HEK293 (cell line): ENCODE results near the gene PNLIPRP1.

Source experiments
- CTCF ChIA-PET: fragments of 350-600 bp; formaldehyde crosslinking; extraction: SDS; loops from one replicate; lab custom pipeline; 2021; ENCODE audit warnings: antibody characterized with exemption; lab: Yijun Ruan, JAX
- POLR2A ChIA-PET: fragments of 300-600 bp; formaldehyde crosslinking; extraction: SDS; loops from one replicate; lab custom pipeline; 2020; ENCODE audit warnings: antibody characterized with exemption, inconsistent platforms; lab: Yijun Ruan, JAX
- H3K27ac ChIP-seq: fragments of 200-500 bp; sonication (Bioruptor generic); 2 replicates; pipeline ENCODE4 v1.5.1; 2014; ENCODE audit warnings: low read depth, low read length, control low read depth, inconsistent platforms; ENCODE audit errors: extremely low read depth
- H3K36me3 ChIP-seq, 2 experiments: fragments of 200-500 bp in 1 of 2; sonication (Bioruptor generic) in 1 of 2; 1 replicate in 1 of 2; 2 replicates in 1 of 2; pipeline ENCODE4 v1.5.1; 2014 to 2017; ENCODE audit warnings: inconsistent platforms in 2 of 2, low read length in 2 of 2; ENCODE audit not compliant: control insufficient read depth in 2 of 2, insufficient read depth in 1 of 2
- H3K4me1 ChIP-seq: fragments of 200-500 bp; sonication (Bioruptor generic); 2 replicates; pipeline ENCODE4 v1.5.1; 2014; ENCODE audit warnings: mild to moderate bottlenecking, low read length, inconsistent platforms; ENCODE audit not compliant: control insufficient read depth, insufficient read depth
- H3K4me3 ChIP-seq: 2 replicates; pipeline ENCODE4 v1.5.1; 2011; ENCODE audit warnings: low read depth, mild to moderate bottlenecking, control low read depth, low read length, moderate library complexity
- H3K9me3 ChIP-seq: fragments of 200-500 bp; sonication (Bioruptor generic); 2 replicates; pipeline ENCODE4 v1.5.1; 2014; ENCODE audit warnings: low read depth, low read length, inconsistent platforms; ENCODE audit not compliant: control insufficient read depth, insufficient read depth
- GLIS2 ChIP-seq: fragments of 450-650 bp; formaldehyde crosslinking; IDR thresholded peaks from 2 replicates; pipeline ENCODE4 v1.5.1; 2016; ENCODE audit warnings: missing biosample characterization, missing genetic modification characterization
- KLF9 ChIP-seq: fragments of 450-650 bp; formaldehyde crosslinking; IDR thresholded peaks from 2 replicates; pipeline ENCODE4 v1.5.1; 2016; ENCODE audit warnings: missing biosample characterization, missing genetic modification characterization, low read depth
- OSR2 ChIP-seq: fragments of 450-650 bp; formaldehyde crosslinking; IDR thresholded peaks from 2 replicates; pipeline ENCODE4 v1.5.1; 2016; ENCODE audit warnings: missing biosample characterization, missing genetic modification characterization
- PRDM1 ChIP-seq: fragments of 450-650 bp; formaldehyde crosslinking; IDR thresholded peaks from 2 replicates; pipeline ENCODE4; 2016; ENCODE audit warnings: missing biosample characterization, missing genetic modification characterization
- SP7 ChIP-seq: fragments of 450-650 bp; formaldehyde crosslinking; IDR thresholded peaks from 2 replicates; pipeline ENCODE4 v1.5.1; 2016; ENCODE audit warnings: missing biosample characterization, missing genetic modification characterization
- ZBTB17 ChIP-seq: fragments of 450-650 bp; formaldehyde crosslinking; IDR thresholded peaks from 2 replicates; pipeline ENCODE4 v1.5.1; 2016; ENCODE audit warnings: missing biosample characterization, missing genetic modification characterization
- ZFP37 ChIP-seq: fragments of 450-650 bp; formaldehyde crosslinking; IDR thresholded peaks from 2 replicates; pipeline ENCODE4 v1.5.1; 2016; ENCODE audit warnings: missing biosample characterization, missing genetic modification characterization
- ZNF10 ChIP-seq: fragments of 450-650 bp; formaldehyde crosslinking; IDR thresholded peaks from 2 replicates; pipeline ENCODE4 v1.5.1; 2017; ENCODE audit warnings: missing biosample characterization, missing genetic modification characterization
- ZNF114 ChIP-seq: fragments of 450-650 bp; formaldehyde crosslinking; IDR thresholded peaks from 2 replicates; pipeline ENCODE4 v1.5.0; 2017; ENCODE audit warnings: missing biosample characterization, missing genetic modification characterization
- ZNF155 ChIP-seq: fragments of 450-650 bp; formaldehyde crosslinking; IDR thresholded peaks from 2 replicates; pipeline ENCODE4 v1.5.1; 2016; ENCODE audit warnings: missing biosample characterization, missing genetic modification characterization
- ZNF202 ChIP-seq: fragments of 450-650 bp; formaldehyde crosslinking; IDR thresholded peaks from 2 replicates; pipeline ENCODE4 v1.5.1; 2016; ENCODE audit warnings: missing biosample characterization, missing genetic modification characterization, borderline replicate concordance
- ZNF248 ChIP-seq: fragments of 450-650 bp; formaldehyde crosslinking; IDR thresholded peaks from 2 replicates; pipeline ENCODE4 v1.5.1; 2017; ENCODE audit warnings: missing biosample characterization, missing genetic modification characterization
- ZNF280C ChIP-seq: fragments of 450-650 bp; formaldehyde crosslinking; IDR thresholded peaks from 2 replicates; pipeline ENCODE4 v1.5.1; 2016; ENCODE audit warnings: missing biosample characterization, missing genetic modification characterization
- ZNF350 ChIP-seq: fragments of 450-650 bp; formaldehyde crosslinking; IDR thresholded peaks from 2 replicates; pipeline ENCODE4 v1.5.0; 2017; ENCODE audit warnings: missing biosample characterization, mild to moderate bottlenecking, missing genetic modification characterization
- ZNF366 ChIP-seq: fragments of 450-650 bp; formaldehyde crosslinking; conservative IDR thresholded peaks from 2 replicates; pipeline ENCODE4 v1.5.1; 2016; ENCODE audit warnings: missing biosample characterization, missing genetic modification characterization
- ZNF394 ChIP-seq: fragments of 450-650 bp; formaldehyde crosslinking; IDR thresholded peaks from 2 replicates; pipeline ENCODE4 v1.5.1; 2016; ENCODE audit warnings: missing biosample characterization, missing genetic modification characterization, mild to moderate bottlenecking, moderate library complexity, borderline replicate concordance
- ZNF416 ChIP-seq: fragments of 450-650 bp; formaldehyde crosslinking; IDR thresholded peaks from 2 replicates; pipeline ENCODE4 v1.5.1; 2016; ENCODE audit warnings: missing biosample characterization, missing genetic modification characterization
- ZNF571 ChIP-seq: fragments of 450-650 bp; formaldehyde crosslinking; IDR thresholded peaks from 2 replicates; pipeline ENCODE4 v1.5.0; 2017; ENCODE audit warnings: missing biosample characterization, missing genetic modification characterization
- ZNF585B ChIP-seq: fragments of 450-650 bp; formaldehyde crosslinking; IDR thresholded peaks from 2 replicates; pipeline ENCODE4 v1.5.1; 2016; ENCODE audit warnings: missing biosample characterization, missing genetic modification characterization
- ZNF596 ChIP-seq: fragments of 450-650 bp; IDR thresholded peaks from 2 replicates; pipeline ENCODE4 v1.5.0; 2018; ENCODE audit warnings: missing biosample characterization, mild to moderate bottlenecking, missing genetic modification characterization, moderate library complexity
- ZNF623 ChIP-seq: fragments of 450-650 bp; formaldehyde crosslinking; IDR thresholded peaks from 2 replicates; pipeline ENCODE4 v1.5.1; 2016; ENCODE audit warnings: missing biosample characterization, missing genetic modification characterization
- ZNF660 ChIP-seq: fragments of 450-650 bp; IDR thresholded peaks from 2 replicates; pipeline ENCODE4 v1.5.1; 2018; ENCODE audit warnings: missing biosample characterization, mild to moderate bottlenecking, missing genetic modification characterization
- ZNF670 ChIP-seq: fragments of 450-650 bp; formaldehyde crosslinking; IDR thresholded peaks from 2 replicates; pipeline ENCODE4 v1.5.1; 2016; ENCODE audit warnings: missing biosample characterization, missing genetic modification characterization, low read depth
- ZXDB ChIP-seq: fragments of 450-650 bp; formaldehyde crosslinking; IDR thresholded peaks from 2 replicates; pipeline ENCODE4 v1.5.1; 2016; ENCODE audit warnings: missing biosample characterization, missing genetic modification characterization
- TF ChIP-seq, protein P1 (sequence below): fragments of 450-650 bp; formaldehyde crosslinking; IDR thresholded peaks from 2 replicates; pipeline ENCODE4 v1.5.1; 2017; ENCODE audit warnings: missing biosample characterization, missing genetic modification characterization

The PNLIPRP1 gene

DNA sequence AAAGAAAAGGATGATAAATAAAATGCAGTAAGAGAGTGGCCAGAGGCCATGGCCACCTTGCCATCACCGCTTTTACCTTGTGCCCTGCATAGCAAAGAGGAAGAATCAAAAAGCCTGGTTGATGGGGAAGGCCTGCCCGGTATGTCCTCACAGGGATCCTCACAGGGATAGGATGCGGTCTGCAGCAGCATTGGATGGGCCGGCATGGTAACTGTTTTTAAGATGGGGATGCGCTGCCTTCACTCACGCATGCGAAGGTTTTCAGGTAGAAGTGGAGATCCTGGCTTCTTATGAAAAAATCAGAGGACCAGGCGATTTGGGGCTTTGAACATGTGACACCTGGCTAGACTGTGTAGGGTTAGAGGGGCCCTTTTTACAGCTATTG is 42.4 kb downstream of the PNLIPRP1 start:
- H3K4me3 ChIP-seq: no peak overlapping the region
- H3K27ac ChIP-seq: no peak overlapping the region
- CTCF ChIA-PET: no interaction called here
- H3K36me3 ChIP-seq: no peaks in the 10 kb centered on the region
- H3K9me3 ChIP-seq: no peaks in the 10 kb centered on the region
- POLR2A ChIA-PET: no interaction called here
- H3K4me1 ChIP-seq: no peaks in the 10 kb centered on the region
- TF ChIP-seq ZNF670 (tag by site-specific recombination) (no peak), ZNF114 (tag by site-specific recombination) (no peak), SP7 (no peak)

GRCh38 chr10:116634126-116634975 is 43.6 kb downstream of the PNLIPRP1 start:
- POLR2A ChIA-PET: no interaction called here
- CTCF ChIA-PET: no interaction called here
- TF ChIP-seq ZNF394 (tag by site-specific recombination) (no peak), ZNF280C (tag by site-specific recombination) (no peak), ZNF623 (no peak), GLIS2 (no peak), ZNF366 (tag by site-specific recombination) (no peak; the same call in 1 of the 2 replicates), ZNF10 (no peak), ZNF248 (tag by site-specific recombination) (no peak), ZNF571 (tag by site-specific recombination) (no peak), ZXDB (no peak), ZBTB17 (tag by site-specific recombination) (no peak), KLF9 (tag by site-specific recombination) (no peak), ZNF350 (tag by site-specific recombination) (no peak), PRDM1 (tag by site-specific recombination) (0 out of 2 replicates have a peak, but pooled peaks have one; percentile 44), ZNF596 (tag by site-specific recombination) (peak; percentile 91), ZNF416 (tag by site-specific recombination) (no peak), ZNF660 (tag by site-specific recombination) (no peak), ZNF155 (tag by site-specific recombination) (no peak), ZFP37 (tag by site-specific recombination) (no peak), ZNF585B (tag by site-specific recombination) (no peak), OSR2 (tag by site-specific recombination) (no peak), ZNF202 (tag by site-specific recombination) (peak; percentile 98)
- TF ChIP-seq, protein P1, sequence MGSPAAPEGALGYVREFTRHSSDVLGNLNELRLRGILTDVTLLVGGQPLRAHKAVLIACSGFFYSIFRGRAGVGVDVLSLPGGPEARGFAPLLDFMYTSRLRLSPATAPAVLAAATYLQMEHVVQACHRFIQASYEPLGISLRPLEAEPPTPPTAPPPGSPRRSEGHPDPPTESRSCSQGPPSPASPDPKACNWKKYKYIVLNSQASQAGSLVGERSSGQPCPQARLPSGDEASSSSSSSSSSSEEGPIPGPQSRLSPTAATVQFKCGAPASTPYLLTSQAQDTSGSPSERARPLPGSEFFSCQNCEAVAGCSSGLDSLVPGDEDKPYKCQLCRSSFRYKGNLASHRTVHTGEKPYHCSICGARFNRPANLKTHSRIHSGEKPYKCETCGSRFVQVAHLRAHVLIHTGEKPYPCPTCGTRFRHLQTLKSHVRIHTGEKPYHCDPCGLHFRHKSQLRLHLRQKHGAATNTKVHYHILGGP: no peak

More at GRCh38 chr10:116634126-116634975, 43.6 kb downstream of the PNLIPRP1 start:
- H3K27ac ChIP-seq: no peak overlapping the region
- H3K4me3 ChIP-seq: no peak overlapping the region
- no peaks in the 10 kb centered on the region for H3K9me3 ChIP-seq
- H3K36me3 ChIP-seq: no peaks in the 10 kb centered on the region
- no peaks in the 10 kb centered on the region for H3K4me1 ChIP-seq
